Transverse colon (tissue), 4 donors: ENCODE results near the gene MEIS3. TPM values are rescaled to one million over a fixed set of nuclear protein-coding genes. Genes with fewer than 3 reads are reported as not detected.

ENCODE experiments used
- DNase-seq: peaks from one replicate; pipeline ENCODE4 v3.0.0-alpha.2; 2019
- H3K27ac ChIP-seq, 4 donors: fragments of 200-600 bp; sonication (generic); 2 replicates each; pipeline ENCODE4 v1.5.1; 2016 to 2018; ENCODE audit warnings: inconsistent platforms in 4 of 4
- H3K27me3 ChIP-seq: fragments of 200-600 bp; sonication (generic); 2 replicates; pipeline ENCODE4 v1.5.1; 2017; ENCODE audit warnings: inconsistent platforms
- H3K36me3 ChIP-seq, 4 donors: fragments of 200-600 bp; sonication (generic); 2 replicates each; pipeline ENCODE4 v1.5.1; 2017 to 2019; ENCODE audit warnings: inconsistent platforms in 4 of 4
- H3K4me1 ChIP-seq, 4 donors: fragments of 200-600 bp; sonication (generic); 2 replicates each; pipeline ENCODE4 v1.5.1; 2017 to 2020; ENCODE audit warnings: inconsistent platforms in 4 of 4
- H3K4me3 ChIP-seq, 4 donors: fragments of 200-600 bp; sonication (generic); 1 replicate in 1 of 4; 2 replicates in 3 of 4; pipeline versions ENCODE4 v1.5.1 to v1.6.1; 2017 to 2019; ENCODE audit warnings: inconsistent platforms in 4 of 4
- H3K9me3 ChIP-seq, 2 donors: fragments of 200-600 bp; sonication (generic); 2 replicates each; pipeline ENCODE4 v1.5.1; 2017 to 2019; ENCODE audit warnings: inconsistent platforms in 2 of 2
- EP300 ChIP-seq: sonication (generic); formaldehyde crosslinking; IDR thresholded peaks from one replicate; pipeline ENCODE4 v1.6.1; 2017; ENCODE audit warnings: antibody characterized with exemption, low read depth
- POLR2A ChIP-seq: fragments of 450-650 bp; IDR thresholded peaks from one replicate; pipeline ENCODE4 v1.6.1; 2016; ENCODE audit warnings: antibody characterized with exemption, mild to moderate bottlenecking, moderate library complexity
- POLR2AphosphoS5 ChIP-seq, 3 donors: sonication (generic); formaldehyde crosslinking; IDR thresholded peaks; one replicate each; pipeline ENCODE4 v1.6.1; 2016; ENCODE audit warnings: antibody characterized with exemption in 3 of 3
- WGBS, 2 donors: methylation state at CpG; one replicate each; pipeline ENCODE4 v1.1.5; 2018; ENCODE audit warnings: low coverage in 1 of 2; 5-methylcytosine and 5-hydroxymethylcytosine counted together
- in situ Hi-C, 4 donors: fragments of 200-750 bp; cut with MboI; loops; one replicate each; pipeline versions ENCODE4 v1.15.0 to v1.15.1; 2017; ENCODE audit warnings: low sequenced_read_pairs in 3 of 4, low pct_ligation_motif_present in 1 of 4, low pct_unique_long_range_greater_than_20kb in 1 of 4
- intact Hi-C: fragments of 100-400 bp; cut with DNase I; formaldehyde crosslinking; loops from one replicate; pipeline ENCODE4 v1.15.1; 2023; ENCODE audit warnings: low total_unique reads
- total RNA-seq, 4 donors: library from RNA; depleted of rRNA; stranded (reverse); fragments of >200 nt; gene quantifications; one replicate each; pipeline ENCODE4 v1.1.0, GENCODE V29; 2016
- TF ChIP-seq, protein P1 (sequence below), 5 experiments: fragments of 200-600 bp in 3 of 5; fragments of 450-650 bp in 2 of 5; sonication (generic) in 3 of 5; IDR thresholded peaks; 1 replicate in 2 of 5; 2 replicates in 3 of 5; pipeline ENCODE4 v1.5.1; 2016 to 2017; ENCODE audit warnings: antibody characterized with exemption in 5 of 5, inconsistent platforms in 3 of 5, mild to moderate bottlenecking in 2 of 5, moderate library complexity in 1 of 5

The MEIS3 gene
- total RNA-seq, 4 donors from 2014 or later = 2.3 to 56.5 (median 7.1) TPM; not detected in 1

DNA sequence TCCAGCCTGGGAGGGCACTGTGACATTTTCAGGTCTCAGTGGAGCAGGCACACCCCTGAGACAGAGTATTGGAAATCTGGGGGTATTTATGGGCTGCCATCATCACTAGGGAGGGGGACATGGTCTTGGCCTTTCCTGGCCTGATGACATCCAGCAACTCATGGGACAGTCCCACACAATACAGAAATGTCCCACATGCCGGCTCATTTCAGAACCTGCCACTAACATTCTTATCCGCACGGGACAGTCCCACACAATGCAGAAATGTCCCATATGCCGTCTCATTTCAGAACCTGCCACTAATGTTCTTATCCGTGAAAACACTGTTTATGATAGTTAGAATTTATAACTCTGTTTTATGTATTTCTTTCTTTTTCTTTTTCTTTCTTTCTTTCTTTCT lies 42.5 kb upstream of the MEIS3 start:
- Histone ChIP-seq H3K36me3 (no peaks in the 10 kb centered on the region), H3K4me1 (peaks cover 0 to 7% (median 4%) of the 10 kb centered on the region in 4 donors), H3K9me3 (no peaks in the 10 kb centered on the region), H3K4me3 (no peak overlapping the region), H3K27me3 (peaks cover 67% of the 10 kb centered on the region), H3K27ac (no peak overlapping the region)
- WGBS, 2 donors = 35 to 62% methylated on average over 3 to 5 of the region's 5 CpGs
- TF ChIP-seq POLR2A (no peak), EP300 (no peak), POLR2AphosphoS5 (IDR thresholded peaks at IDR 0.05) (no peak)
- TF ChIP-seq, protein P1, sequence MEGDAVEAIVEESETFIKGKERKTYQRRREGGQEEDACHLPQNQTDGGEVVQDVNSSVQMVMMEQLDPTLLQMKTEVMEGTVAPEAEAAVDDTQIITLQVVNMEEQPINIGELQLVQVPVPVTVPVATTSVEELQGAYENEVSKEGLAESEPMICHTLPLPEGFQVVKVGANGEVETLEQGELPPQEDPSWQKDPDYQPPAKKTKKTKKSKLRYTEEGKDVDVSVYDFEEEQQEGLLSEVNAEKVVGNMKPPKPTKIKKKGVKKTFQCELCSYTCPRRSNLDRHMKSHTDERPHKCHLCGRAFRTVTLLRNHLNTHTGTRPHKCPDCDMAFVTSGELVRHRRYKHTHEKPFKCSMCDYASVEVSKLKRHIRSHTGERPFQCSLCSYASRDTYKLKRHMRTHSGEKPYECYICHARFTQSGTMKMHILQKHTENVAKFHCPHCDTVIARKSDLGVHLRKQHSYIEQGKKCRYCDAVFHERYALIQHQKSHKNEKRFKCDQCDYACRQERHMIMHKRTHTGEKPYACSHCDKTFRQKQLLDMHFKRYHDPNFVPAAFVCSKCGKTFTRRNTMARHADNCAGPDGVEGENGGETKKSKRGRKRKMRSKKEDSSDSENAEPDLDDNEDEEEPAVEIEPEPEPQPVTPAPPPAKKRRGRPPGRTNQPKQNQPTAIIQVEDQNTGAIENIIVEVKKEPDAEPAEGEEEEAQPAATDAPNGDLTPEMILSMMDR (IDR thresholded peaks at IDR 0.05) = no peak
- in situ Hi-C loops = no loop called here
- no peak for DNase-seq
- intact Hi-C loops = no loop called here

DNA sequence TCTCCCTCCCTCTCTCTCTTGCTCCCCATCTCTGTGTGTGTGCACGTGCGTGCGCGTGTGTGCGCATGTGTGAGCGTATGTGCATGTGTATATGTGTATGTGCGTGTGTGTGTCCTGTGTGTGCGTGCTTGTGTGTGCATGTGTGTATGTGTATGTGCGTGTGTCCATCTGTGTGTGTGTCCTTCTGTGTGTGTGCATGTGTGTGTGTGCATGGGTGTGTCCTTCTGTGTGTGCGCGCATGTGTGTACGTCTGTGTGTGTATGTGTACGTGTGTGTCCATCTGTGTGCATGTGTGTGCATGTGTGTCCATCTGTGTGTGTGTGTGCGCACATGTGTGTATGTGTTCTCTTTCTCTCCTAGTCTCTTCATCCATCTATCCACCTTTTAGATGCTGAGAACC lies 40.1 kb upstream of the MEIS3 start:
- H3K4me1 ChIP-seq = peaks cover 0 to 8% (median 4%) of the 10 kb centered on the region in 4 donors
- in situ Hi-C loops = no loop called here
- no peaks in the 10 kb centered on the region for H3K36me3 ChIP-seq
- DNase-seq = no peak
- no peak for TF ChIP-seq POLR2AphosphoS5 (IDR thresholded peaks at IDR 0.05)
- no peak for TF ChIP-seq POLR2A
- TF ChIP-seq, protein P1 (IDR thresholded peaks at IDR 0.05) = no peak
- TF ChIP-seq EP300 = no peak
- WGBS, 2 donors = 89% methylated on average over 14 of the region's 14 CpGs; no CpG with 5 or more reads in 1 of the 2 donors
- H3K4me3 ChIP-seq = no peak overlapping the region
- H3K27ac ChIP-seq = no peak overlapping the region
- intact Hi-C loops = no loop called here
- H3K9me3 ChIP-seq = peaks cover 0 to 3% of the 10 kb centered on the region in 2 donors
- peaks cover 79% of the 10 kb centered on the region for H3K27me3 ChIP-seq

DNA sequence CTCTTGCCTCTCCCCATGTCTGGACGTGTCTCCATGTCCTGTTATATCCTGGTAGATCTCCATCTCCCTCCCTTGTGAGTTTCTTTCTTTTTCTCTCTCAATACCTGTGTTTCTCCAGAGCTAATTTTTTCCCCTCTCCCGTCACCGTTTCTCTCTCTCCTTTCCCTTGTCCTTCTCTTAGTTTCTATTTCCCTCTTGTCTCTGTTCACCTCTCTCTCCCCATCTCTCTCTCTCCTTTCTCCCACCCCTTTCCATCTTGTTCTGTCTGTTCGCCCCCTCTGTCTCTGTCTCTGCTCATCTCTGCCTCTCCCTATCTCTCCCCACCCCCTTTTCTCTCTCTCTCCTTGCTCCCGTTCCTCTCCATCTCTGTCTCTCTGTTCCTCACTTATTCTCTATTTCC lies 39.3 kb upstream of the MEIS3 start:
- no peaks in the 10 kb centered on the region for H3K36me3 ChIP-seq
- in situ Hi-C loops = no loop called here
- intact Hi-C loops = no loop called here
- DNase-seq = no peak
- TF ChIP-seq EP300 (no peak), POLR2AphosphoS5 (IDR thresholded peaks at IDR 0.05) (no peak), POLR2A (no peak)
- TF ChIP-seq, protein P1 (IDR thresholded peaks at IDR 0.05) = no peak
- H3K4me1 ChIP-seq = peaks cover 0 to 8% (median 4%) of the 10 kb centered on the region in 4 donors
- H3K4me3 ChIP-seq = no peak overlapping the region
- H3K27me3 ChIP-seq = peaks cover 78% of the 10 kb centered on the region
- WGBS, 2 donors = 28 to 33% methylated on average over 4 to 5 of the region's 5 CpGs
- peaks cover 0 to 3% of the 10 kb centered on the region in 2 donors for H3K9me3 ChIP-seq
- H3K27ac ChIP-seq = no peak overlapping the region

DNA sequence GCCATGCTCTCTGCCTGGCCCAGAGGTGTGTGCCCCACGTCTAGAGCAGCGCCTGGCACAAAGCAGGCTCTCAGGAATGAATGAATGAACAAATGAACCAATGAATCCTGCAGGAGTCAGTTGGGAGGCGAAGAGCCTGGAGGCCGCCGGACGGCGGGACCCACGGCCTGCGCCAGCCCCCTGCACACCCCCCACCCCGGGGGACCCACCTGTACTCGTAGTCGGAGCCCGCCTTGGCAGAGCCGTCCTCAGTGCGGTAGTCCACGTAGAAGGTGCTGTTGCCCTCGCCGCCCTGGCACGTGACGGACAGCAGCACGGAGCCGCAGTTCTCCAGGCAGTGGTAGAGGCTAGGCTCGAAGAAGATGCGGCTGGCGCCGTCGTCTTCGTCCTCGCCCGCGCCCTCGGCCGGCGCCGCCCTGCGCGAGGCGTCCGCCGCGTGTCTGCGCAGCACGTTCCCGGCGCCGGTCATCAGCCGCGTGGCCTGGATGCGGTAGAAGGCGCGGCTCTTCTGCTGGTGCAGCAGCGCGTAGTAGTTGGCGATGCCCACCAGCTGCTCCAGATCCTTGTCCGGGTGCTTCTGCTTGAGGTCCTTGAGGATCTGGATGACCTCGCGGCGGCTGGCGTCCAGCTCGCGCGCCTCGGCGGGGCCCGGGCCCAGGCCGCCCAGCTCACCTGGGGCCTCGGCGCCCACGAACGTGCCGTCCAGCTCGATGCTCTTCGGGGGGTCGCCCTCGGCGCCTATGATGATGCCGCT lies 37.6 kb upstream of the MEIS3 start:
- in situ Hi-C loops = no loop called here
- 0 to 53% methylated on average over 1 to 59 of the region's 77 CpGs for WGBS, 2 donors
- H3K4me3 ChIP-seq = no peak overlapping the region
- H3K27me3 ChIP-seq = peaks cover 78% of the 10 kb centered on the region
- DNase-seq = no peak
- TF ChIP-seq POLR2A = no peak
- TF ChIP-seq, protein P1 (IDR thresholded peaks at IDR 0.05) = no peak
- TF ChIP-seq EP300 = no peak
- TF ChIP-seq POLR2AphosphoS5 (IDR thresholded peaks at IDR 0.05) = no peak
- H3K27ac ChIP-seq = no peak overlapping the region
- intact Hi-C loops = no loop called here
- H3K36me3 ChIP-seq = no peaks in the 10 kb centered on the region
- H3K4me1 ChIP-seq = peaks cover 0 to 8% (median 4%) of the 10 kb centered on the region in 4 donors
- peaks cover 0 to 3% of the 10 kb centered on the region in 2 donors for H3K9me3 ChIP-seq
